HG03025 (cell line): ENCODE data around the gene TRAF5.

ENCODE experiments used
- ATAC-seq: cut with Tn5 transposase; IDR thresholded peaks from one replicate; pipeline ENCODE4 v1.9.1; 2021; ENCODE audit warnings: mild to moderate bottlenecking, moderate library complexity; ENCODE audit not compliant: unreplicated experiment, low FRiP score

TRAF5 gene

DNA sequence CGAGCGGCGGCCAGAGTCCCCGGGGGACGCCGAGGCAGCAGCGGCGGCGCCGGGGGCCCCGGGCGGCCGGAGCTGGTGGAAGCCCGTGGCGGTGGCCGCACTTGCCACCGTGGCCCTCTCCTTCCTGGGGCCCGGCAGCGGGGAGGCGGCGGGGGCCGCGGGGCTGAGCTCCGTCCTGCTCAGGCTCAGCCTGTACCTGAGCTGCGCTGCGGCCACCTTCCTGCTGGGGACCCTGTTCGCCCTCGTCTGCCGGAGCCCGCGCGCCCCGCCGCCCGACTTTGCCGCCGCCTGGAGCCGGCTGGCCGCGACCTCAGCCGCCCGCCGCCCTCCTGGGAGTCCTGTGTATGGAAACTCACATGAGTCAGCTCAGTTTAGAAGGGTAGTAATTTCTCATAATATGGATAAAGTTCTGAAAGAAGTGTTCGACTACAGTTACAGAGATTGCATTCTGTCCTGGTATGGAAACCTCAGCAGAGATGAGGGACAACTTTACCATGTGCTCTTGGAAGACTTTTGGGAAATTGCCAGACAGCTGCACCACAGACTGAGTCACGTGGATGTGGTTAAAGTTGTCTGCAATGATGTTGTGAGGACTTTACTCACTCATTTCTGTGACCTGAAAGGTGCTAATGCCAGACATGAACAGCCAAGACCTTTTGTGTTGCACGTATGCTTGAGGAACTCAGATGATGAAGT is 90.1 kb downstream of the TRAF5 start:
- ATAC-seq: peak; percentile 53

GRCh38 chr1:211420389-211420788 is 93.8 kb downstream of the TRAF5 start:
- no peak for ATAC-seq

DNA sequence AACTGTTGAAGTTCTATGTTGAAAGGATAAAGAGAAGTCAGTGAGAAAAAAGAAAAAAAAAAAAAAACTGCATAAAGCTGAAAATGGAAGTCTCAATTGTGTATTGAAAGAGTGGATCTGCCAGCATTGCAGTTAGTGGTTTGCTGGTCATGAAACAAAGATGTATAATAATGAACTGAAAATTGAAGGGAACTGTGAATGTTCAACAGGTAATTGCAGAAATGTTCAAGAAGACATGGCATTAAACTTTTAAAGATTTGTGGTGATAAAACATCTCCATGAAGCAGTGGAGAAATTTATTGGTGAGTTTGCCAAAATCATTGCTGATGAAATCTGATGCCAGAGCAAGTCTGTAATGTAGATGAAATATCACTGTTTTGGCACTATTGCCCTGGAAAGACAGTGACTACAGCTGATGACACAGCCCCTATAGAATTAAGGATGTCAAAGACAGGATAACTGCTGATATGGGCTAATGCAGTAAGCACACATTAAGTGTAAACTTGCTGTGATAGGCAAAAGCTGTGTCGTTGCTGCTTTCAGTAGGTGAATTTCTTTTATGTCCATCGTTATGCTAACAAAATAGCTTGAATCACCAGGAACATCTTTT is 94.3 kb downstream of the TRAF5 start:
- ATAC-seq: no peak

- no peak for ATAC-seq
These were observed 97.4 kb downstream of the TRAF5 start for GRCh38 chr1:211424018-211424417.
